ENCODE measurements around the gene NARS2.

DNA sequence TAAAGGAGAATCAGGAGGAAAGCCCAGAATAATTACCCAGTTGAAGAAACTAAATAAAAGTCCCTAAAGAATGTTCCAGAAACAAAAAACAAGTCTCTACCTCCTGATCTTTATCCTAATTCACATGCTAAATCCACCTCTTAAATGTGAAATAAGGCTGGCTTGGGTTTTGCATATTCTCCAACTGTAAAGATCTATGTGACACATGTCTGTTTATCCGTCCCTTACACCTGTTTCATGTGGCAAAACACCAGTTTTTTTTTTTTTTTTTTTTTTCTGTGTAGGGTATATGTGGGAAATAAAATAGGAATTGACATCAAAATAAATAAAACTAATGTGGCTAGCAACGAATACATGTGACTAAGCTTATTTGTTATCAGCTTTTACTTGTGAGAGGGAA lies 70.5 kb downstream of the NARS2 start:
- TF ChIP-seq, protein P1, sequence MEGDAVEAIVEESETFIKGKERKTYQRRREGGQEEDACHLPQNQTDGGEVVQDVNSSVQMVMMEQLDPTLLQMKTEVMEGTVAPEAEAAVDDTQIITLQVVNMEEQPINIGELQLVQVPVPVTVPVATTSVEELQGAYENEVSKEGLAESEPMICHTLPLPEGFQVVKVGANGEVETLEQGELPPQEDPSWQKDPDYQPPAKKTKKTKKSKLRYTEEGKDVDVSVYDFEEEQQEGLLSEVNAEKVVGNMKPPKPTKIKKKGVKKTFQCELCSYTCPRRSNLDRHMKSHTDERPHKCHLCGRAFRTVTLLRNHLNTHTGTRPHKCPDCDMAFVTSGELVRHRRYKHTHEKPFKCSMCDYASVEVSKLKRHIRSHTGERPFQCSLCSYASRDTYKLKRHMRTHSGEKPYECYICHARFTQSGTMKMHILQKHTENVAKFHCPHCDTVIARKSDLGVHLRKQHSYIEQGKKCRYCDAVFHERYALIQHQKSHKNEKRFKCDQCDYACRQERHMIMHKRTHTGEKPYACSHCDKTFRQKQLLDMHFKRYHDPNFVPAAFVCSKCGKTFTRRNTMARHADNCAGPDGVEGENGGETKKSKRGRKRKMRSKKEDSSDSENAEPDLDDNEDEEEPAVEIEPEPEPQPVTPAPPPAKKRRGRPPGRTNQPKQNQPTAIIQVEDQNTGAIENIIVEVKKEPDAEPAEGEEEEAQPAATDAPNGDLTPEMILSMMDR (IDR thresholded peaks at IDR 0.05 in 4 of 5, conservative IDR thresholded peaks at IDR 0.05 in 1 of 5) = no peak
- TF ChIP-seq POLR2A (IDR thresholded peaks at IDR 0.05) = no peak
